Putamen (tissue), 1 donor: ENCODE results near the gene PDZD7.
A peak's percentile ranks its signal among the peaks of the same experiment; 100 is the strongest.
"Not testable (repeated sequence)": the region's sequence is repeated elsewhere in the genome, so short reads cannot be mapped to it uniquely, and the experiment has no call there.

ENCODE experiments used
- DNase-seq: peaks from one replicate; pipeline ENCODE4 v3.0.0-alpha.2; 2016; ENCODE audit warnings: low spot score

Gene PDZD7

DNA sequence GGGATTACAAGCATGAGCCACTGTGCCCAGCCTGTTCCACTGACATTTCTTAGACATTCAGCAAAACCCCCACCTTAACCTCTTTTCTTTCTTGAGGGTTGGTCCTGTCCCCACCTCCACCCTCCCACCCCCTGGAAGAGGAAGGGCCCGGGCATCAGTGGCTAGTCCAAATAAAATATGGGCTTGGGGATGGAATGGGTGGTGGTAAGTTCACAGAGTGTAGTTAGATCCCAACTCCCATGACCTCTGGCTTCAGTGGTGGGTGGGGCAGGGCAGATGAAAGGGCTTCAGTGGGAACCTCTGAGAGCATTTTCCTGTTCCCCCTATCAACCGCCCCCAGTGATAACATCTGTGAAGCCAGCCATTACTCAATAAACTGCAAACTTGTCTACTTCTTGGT is 9.9 kb upstream of the PDZD7 start:
- DNase-seq, result no peak

DNA sequence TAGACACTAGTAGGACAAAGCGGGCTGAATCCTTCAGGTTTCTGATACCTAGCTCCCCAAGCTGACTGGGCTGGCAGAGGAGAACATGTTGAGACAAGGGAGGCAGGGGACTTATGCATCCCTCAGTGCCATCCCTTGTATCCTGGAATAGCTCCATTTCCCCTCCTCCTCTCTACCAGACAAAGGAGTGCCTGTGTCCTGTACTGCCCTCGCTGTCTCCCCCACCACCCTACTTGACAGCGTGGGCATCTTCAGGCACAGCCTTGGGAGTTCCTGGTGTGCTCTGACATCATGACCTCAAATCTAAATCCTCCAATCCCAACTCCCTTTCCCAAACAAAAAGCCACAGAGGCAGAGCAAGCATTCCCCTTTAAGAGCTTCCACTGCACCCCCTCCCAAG is 9.1 kb upstream of the PDZD7 start:
- no peak for DNase-seq

DNA sequence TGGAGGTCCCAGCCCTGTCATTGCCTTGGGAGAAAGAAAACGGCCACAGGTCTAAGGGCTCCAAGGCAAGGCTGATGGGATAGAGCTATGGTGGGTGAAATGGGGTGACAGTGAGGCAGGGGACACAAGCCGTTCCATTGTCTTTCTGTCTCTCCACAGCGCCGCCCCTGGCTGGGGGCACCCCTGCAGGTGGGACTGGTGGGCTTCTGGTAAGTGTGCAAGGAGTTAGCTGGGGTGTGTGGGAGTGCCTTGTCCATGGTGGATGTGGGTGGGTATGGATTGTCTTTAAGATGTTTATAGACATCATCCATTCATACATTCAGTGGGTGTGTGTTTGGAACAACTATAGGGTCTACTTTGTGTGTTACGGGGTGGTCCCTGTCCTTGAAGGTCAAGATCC is 7.6 kb upstream of the PDZD7 start:
- no peak for DNase-seq

DNA sequence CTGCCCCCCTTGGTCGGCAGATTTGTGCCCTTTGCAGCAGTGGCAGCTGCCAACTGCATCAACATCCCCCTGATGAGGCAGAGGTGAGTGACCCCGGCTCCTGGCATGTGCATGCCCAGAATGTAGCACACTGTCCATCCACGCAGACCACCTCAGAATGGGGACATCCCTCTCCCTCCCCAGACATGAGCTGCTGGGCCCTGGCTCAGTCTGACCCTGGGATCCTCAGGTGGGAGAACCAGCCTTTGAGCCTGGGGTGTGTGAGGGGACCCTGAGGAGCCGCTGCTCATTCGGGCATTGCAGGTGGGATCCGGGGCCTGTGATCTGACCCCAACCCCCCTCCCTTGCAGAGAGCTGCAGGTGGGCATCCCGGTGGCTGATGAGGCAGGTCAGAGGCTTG is 5.8 kb upstream of the PDZD7 start:
- no peak for DNase-seq

DNA sequence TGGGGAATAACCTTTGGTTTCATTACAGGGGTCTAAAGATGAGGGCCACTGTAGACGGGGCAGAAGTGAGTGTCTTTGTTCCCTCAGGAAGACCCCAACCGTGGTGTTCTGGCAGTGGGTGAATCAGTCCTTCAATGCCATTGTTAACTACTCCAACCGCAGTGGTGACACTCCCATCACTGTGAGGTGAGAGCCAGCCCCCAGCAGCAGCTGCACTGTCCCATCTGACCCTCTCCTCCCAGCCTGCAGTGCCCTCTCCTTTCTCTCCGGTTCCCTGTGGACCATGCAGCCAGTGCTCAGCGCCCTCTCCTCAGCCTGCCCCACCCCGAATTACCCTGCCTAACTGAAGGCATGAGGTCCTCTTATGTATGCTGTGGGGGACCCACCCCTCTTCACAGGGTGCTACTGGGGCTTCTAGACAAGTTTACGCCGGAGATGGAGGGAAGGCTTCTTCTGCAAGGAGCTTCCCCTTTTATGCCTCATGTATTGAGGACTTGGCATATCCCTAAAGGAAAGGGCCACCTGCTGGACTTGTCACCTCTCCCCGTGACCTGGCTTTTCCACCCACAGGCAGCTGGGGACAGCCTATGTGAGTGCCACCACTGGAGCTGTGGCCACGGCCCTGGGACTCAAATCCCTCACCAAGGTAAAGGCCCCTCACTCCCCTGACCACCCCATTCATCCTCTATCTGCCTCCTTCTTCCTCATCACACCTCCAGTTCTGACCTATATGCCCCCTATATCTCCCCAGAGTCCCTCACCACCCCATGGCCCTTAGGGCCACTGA is 5.2 kb upstream of the PDZD7 start:
- DNase-seq, result no peak

GRCh38 chr10:101035314-101035713 is 4.4 kb upstream of the PDZD7 start:
- DNase-seq, result no peak

DNA sequence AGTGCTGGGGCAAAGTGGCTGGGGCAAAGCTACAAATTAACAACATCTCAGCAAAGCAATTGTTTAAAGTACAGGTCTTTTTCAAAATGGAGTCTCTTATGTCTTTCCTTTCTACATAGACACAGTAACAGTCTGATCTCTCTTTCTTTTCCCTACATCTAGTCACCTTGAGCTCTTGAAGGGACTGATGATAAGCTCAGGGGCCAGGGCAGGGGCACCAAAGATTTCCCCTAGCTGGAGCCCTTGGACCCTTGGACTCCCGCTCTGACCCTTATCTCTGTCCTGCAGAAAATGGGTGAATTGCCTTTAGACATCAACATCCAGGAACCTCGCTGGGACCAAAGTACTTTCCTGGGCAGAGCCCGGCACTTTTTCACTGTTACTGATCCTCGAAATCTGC is 3.5 kb upstream of the PDZD7 start:
- DNase-seq, result not testable (repeated sequence)

DNA sequence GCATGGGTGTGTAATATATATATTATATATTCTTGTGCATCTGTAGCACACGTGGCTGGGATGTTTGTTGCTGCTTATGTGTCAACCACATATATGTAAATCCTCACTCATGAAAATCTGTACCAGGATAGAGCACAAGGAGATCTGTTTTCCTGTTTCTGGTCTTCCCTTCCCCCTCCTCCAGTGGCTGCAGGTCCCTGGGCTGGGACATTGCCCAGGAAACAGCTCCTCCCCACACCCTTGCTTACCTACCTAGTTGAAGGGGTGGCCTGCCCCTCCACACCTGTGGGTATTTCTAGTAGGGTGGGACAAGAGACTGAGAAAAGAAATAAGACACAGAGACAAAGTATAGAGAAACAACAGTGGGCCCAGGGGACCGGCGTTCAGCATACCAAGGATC is 2.3 kb upstream of the PDZD7 start:
- DNase-seq, result no peak

DNA sequence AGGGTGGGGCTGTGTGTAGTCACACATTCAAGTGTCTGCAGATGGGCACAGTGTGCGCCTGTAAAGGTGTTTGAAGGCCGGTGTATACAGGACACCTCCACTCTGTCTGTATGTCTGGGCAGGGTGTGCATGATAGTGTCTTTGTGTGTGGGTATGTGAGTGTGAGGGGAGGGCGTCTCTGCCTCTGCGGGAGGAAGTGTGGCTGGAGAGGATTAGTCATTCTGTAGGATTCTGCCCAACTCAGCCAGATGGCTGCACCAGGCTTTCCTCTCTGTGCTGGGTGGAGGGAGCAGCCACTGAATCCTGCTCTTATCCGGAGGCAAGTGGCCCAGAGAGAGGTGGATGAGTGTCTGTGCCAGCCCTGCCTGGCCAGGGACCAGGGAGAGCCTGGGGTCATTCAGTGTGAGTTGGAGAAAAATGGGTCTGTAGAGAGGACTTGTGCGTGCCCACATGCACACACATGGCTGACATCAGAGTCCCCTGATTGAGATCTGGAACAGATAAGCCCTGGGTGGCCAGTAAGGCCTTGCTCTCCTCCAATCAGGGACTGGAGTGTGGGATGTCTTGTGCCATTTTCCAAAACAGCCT is 1.8 kb upstream of the PDZD7 start:
- DNase-seq, result peak; percentile 70

GRCh38 chr10:101031796-101032636 is 1.1 kb upstream of the PDZD7 start:
- peak; percentile 91 for DNase-seq

- DNase-seq, result no peak
Measured at GRCh38 chr10:101030496-101031127, 317 bp downstream of the PDZD7 start.

- no peak for DNase-seq
Measured at GRCh38 chr10:101029520-101030295, 1.2 kb downstream of the PDZD7 start.

- DNase-seq, result no peak
Measured at GRCh38 chr10:101028446-101029337, 2.2 kb downstream of the PDZD7 start.

GRCh38 chr10:101027106-101027720 is 3.7 kb downstream of the PDZD7 start:
- no peak for DNase-seq

DNA sequence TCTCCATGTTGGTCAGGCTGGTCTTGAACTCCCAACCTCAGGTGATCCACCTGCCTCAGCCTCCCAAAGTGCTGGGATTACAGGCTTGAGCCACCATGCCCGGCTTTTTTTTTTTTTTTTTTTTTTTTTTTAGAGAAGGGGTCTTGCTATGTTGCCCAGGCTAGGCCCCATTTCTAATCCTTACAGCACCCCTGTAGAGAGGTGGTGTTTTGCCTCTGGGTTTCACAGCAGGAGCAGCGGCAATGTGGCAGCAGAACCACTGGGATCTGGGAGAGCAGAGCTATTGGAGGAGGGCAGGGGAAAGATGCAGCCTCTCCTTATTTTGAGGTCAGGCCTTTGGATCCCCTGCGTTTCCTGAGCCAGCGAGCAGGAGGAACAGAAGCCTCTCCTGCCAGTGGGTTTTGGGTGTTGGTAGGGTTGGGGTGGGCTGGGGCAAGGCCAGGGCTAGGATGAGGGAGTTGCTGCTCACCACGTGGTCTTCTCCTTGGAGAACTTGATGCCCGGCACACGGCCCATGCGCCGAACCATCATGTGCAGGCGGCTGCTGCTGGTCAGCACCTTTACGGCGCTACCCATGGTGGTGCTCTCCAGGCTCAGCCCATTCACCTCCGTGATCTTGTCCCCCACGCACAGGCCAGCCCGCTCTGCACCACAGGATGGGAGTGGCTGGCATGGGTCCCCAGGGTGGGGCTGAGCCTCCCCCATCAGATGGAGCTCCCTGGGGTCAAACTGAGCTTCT is 7.8 kb downstream of the PDZD7 start:
- DNase-seq, result no peak

- DNase-seq, result no peak
Measured at GRCh38 chr10:101021692-101022251, 9.2 kb downstream of the PDZD7 start.

DNA sequence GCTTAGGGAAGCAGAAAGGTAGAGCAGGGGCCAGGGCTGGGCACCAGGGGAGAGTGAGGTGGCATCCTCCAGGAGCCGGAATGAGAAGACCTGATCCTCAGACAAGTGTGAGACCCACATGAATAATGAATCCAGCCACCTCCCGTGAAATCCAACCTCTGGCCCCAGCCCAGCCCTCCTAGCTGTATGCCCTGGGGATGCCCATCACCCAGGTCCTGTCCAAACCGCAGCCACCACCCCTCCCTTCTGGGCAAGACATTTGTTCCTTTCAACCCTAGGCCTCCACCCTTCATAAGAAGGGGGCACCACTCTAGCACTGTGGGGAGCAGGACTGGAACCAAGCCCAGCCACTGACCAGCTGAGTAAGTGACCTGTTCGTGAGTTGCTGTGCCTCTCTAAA is 9.7 kb downstream of the PDZD7 start:
- no peak for DNase-seq

- no peak for DNase-seq
Measured at GRCh38 chr10:101020427-101021075, 10.4 kb downstream of the PDZD7 start.

DNA sequence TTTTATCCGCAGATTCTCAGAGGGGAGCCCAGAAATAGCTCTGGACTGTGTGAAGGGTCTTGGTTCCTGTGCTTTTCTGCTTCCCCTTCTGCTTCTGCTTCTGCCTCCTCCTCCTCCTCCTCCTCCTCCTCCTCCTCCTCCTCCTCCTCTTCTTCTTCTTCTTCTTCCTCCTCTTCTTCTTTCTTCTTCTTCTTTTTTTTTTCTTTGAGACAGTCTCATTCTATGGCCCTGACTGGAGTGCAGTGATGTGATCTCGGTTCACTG is 11.6 kb downstream of the PDZD7 start:
- no peak for DNase-seq
